ENCODE data around the gene IZUMO4. TPM values are rescaled to one million over a fixed set of nuclear protein-coding genes. Genes with fewer than 3 reads are reported as not detected.

The IZUMO4 gene
- total RNA-seq, 1 donor from 2014 or later: 5.8 TPM

DNA sequence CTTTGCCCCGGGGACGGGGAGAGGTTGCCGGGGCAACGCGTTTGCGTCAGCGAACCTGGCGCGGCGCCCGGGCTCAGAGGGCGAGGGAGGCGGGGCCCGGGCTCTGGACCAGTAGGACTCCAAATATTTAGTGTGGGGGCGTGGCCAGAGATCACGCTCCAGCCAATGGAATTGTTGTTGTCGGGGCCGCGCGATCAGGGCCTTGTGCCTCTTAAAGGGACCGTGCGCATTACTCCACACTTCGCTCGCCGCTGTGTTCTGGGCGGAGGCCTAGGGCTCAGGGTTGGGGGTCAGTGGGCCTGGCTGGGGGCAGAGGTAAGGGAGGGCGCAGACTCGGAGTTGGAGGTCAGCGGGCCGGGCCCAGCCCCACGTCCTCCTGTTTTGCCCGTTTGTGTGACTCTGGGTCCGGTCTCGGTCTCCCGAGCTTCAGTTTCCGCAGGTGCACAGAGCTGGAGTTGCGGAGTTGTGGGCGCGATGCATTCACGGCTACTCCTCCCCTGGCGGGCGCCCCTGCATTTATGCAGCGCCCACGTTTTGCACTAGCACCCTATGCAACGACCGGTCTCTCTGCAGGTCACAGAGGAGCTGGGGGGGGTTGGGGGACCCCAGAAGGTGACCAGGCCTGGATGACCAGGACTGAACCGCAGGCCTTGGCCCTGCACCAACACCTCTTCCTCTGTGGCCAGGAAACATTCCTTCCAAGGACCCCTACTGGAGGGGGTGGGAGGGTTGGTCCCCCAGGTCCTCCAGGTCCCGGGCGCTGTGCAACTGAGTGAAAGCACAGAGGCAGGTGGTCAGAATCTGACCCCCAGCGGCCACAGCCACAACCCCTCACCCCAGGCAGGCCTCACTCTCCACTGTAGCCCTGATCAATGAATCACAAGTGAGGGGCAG lies 35.0 kb upstream of the IZUMO4 start:
- H3K79me2 ChIP-seq (ENCODE audit: insufficient read depth, low read length): no peaks in the 10 kb centered on the region
- H3K9me3 ChIP-seq (ENCODE audit: insufficient read depth, low read depth, low read length): no peaks in the 10 kb centered on the region
- H3K4me1 Mint-ChIP-seq (ENCODE audit: low read depth, unreplicated experiment): peaks cover 15% of the 10 kb centered on the region
- FAIRE-seq (peak; percentile 32), DNase-seq (ENCODE audit: low read depth) (peak; percentile 91)
- H3K4me1 ChIP-seq (ENCODE audit: insufficient read depth, low read length): peaks cover 31% of the 10 kb centered on the region
- H3K27ac Mint-ChIP-seq (ENCODE audit: unreplicated experiment): peak overlapping the region; percentile 92
- H3K36me3 ChIP-seq (ENCODE audit: insufficient read depth, low read length): no peaks in the 10 kb centered on the region
- peak overlapping the region; percentile 74 for H3K4me3 ChIP-seq (ENCODE audit: insufficient read depth, low read depth, low read length)
- no peaks in the 10 kb centered on the region for H3K27me3 Mint-ChIP-seq (ENCODE audit: low read depth, unreplicated experiment)
- peak overlapping the region; percentile 99 for H3K4me2 ChIP-seq (ENCODE audit: low read length)
- TF ChIP-seq EZH2 (IDR thresholded peaks at IDR 0.05; ENCODE audit: insufficient read depth, low read length): no peak
- TF ChIP-seq, protein P1, sequence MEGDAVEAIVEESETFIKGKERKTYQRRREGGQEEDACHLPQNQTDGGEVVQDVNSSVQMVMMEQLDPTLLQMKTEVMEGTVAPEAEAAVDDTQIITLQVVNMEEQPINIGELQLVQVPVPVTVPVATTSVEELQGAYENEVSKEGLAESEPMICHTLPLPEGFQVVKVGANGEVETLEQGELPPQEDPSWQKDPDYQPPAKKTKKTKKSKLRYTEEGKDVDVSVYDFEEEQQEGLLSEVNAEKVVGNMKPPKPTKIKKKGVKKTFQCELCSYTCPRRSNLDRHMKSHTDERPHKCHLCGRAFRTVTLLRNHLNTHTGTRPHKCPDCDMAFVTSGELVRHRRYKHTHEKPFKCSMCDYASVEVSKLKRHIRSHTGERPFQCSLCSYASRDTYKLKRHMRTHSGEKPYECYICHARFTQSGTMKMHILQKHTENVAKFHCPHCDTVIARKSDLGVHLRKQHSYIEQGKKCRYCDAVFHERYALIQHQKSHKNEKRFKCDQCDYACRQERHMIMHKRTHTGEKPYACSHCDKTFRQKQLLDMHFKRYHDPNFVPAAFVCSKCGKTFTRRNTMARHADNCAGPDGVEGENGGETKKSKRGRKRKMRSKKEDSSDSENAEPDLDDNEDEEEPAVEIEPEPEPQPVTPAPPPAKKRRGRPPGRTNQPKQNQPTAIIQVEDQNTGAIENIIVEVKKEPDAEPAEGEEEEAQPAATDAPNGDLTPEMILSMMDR (IDR thresholded peaks at IDR 0.05; ENCODE audit: insufficient read depth, low read depth, low read length): no peak
- peaks cover 2% of the 10 kb centered on the region for H3K36me3 Mint-ChIP-seq (ENCODE audit: low read depth, unreplicated experiment)
- no peaks in the 10 kb centered on the region for H3K9me3 Mint-ChIP-seq (ENCODE audit: unreplicated experiment)
- no peaks in the 10 kb centered on the region for H3K27me3 ChIP-seq (ENCODE audit: insufficient read depth, low read length)
- H2AFZ ChIP-seq (ENCODE audit: low read depth, low read length): peak overlapping the region; percentile 94
- no peaks in the 10 kb centered on the region for H4K20me1 ChIP-seq (ENCODE audit: insufficient read depth, low read length)
- peak overlapping the region; percentile 86 for H3K9ac ChIP-seq (ENCODE audit: low read length)
- H3K27ac ChIP-seq (ENCODE audit: low read depth, low read length): peak overlapping the region; percentile 92
- peak overlapping the region; percentile 84 for H3K4me3 Mint-ChIP-seq (ENCODE audit: unreplicated experiment)

DNA sequence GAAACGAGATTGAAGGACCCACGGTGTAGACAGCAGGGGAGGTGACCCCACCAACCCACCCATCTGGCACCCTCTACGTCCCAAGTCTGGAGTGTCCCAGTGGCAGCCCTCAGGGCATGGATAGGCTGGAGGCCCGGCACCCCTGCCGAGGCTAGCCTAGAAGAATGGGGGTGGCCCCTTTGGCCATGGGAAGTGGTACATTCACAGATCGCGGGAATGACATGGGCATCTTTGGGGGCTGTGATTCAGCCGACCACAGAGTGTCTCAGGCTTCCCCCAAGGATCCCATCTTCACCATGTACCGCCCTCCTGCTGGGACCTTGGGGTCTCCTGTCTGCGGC lies 34.4 kb upstream of the IZUMO4 start:
- no peaks in the 10 kb centered on the region for H3K9me3 ChIP-seq (ENCODE audit: insufficient read depth, low read depth, low read length)
- DNase-seq (ENCODE audit: low read depth) (no peak), FAIRE-seq (no peak)
- Mint-ChIP-seq H3K4me1 (ENCODE audit: low read depth, unreplicated experiment) (peaks cover 15% of the 10 kb centered on the region), H3K27ac (ENCODE audit: unreplicated experiment) (peak overlapping the region; percentile 62), H3K9me3 (ENCODE audit: unreplicated experiment) (no peaks in the 10 kb centered on the region), H3K27me3 (ENCODE audit: low read depth, unreplicated experiment) (no peaks in the 10 kb centered on the region), H3K4me3 (ENCODE audit: unreplicated experiment) (peak overlapping the region; percentile 40), H3K36me3 (ENCODE audit: low read depth, unreplicated experiment) (peaks cover 2% of the 10 kb centered on the region)
- H3K36me3 ChIP-seq (ENCODE audit: insufficient read depth, low read length): no peaks in the 10 kb centered on the region
- H3K27me3 ChIP-seq (ENCODE audit: insufficient read depth, low read length): no peaks in the 10 kb centered on the region
- peak overlapping the region; percentile 94 for H2AFZ ChIP-seq (ENCODE audit: low read depth, low read length)
- no peak overlapping the region for H3K9ac ChIP-seq (ENCODE audit: low read length)
- H3K4me1 ChIP-seq (ENCODE audit: insufficient read depth, low read length): peaks cover 31% of the 10 kb centered on the region
- no peak overlapping the region for H3K4me3 ChIP-seq (ENCODE audit: insufficient read depth, low read depth, low read length)
- TF ChIP-seq, protein P1 (IDR thresholded peaks at IDR 0.05; ENCODE audit: insufficient read depth, low read depth, low read length): no peak
- no peak for TF ChIP-seq EZH2 (IDR thresholded peaks at IDR 0.05; ENCODE audit: insufficient read depth, low read length)
- H3K4me2 ChIP-seq (ENCODE audit: low read length): peak overlapping the region; percentile 99
- no peak overlapping the region for H3K27ac ChIP-seq (ENCODE audit: low read depth, low read length)
- H3K79me2 ChIP-seq (ENCODE audit: insufficient read depth, low read length): no peaks in the 10 kb centered on the region
- no peaks in the 10 kb centered on the region for H4K20me1 ChIP-seq (ENCODE audit: insufficient read depth, low read length)

DNA sequence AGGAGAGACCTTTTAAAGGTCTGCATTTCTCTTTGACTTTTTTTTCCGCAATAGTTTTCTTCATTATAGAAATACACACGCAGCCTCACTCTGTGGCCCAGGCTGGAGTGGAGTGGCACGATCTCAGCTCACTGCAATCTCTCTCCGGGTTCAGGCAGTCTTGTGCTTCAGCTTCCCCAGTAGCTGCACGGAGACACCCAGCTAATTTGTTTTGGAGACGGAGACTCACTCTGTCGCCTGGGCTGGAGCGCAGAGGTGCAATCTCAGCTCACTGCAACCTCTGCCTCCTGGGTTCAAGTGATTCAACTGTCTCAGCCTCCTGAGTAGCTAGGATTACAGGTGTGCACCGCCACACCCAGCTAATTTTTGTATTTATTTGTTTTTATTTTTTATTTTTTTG lies 33.9 kb upstream of the IZUMO4 start:
- H3K27ac Mint-ChIP-seq (ENCODE audit: unreplicated experiment): peak overlapping the region; percentile 62
- H3K4me1 ChIP-seq (ENCODE audit: insufficient read depth, low read length): peaks cover 31% of the 10 kb centered on the region
- no peak overlapping the region for H3K9ac ChIP-seq (ENCODE audit: low read length)
- peaks cover 15% of the 10 kb centered on the region for H3K4me1 Mint-ChIP-seq (ENCODE audit: low read depth, unreplicated experiment)
- no peaks in the 10 kb centered on the region for H3K27me3 ChIP-seq (ENCODE audit: insufficient read depth, low read length)
- TF ChIP-seq, protein P1 (IDR thresholded peaks at IDR 0.05; ENCODE audit: insufficient read depth, low read depth, low read length): no peak
- no peak for TF ChIP-seq EZH2 (IDR thresholded peaks at IDR 0.05; ENCODE audit: insufficient read depth, low read length)
- no peaks in the 10 kb centered on the region for H3K36me3 ChIP-seq (ENCODE audit: insufficient read depth, low read length)
- peak overlapping the region; percentile 40 for H3K4me3 Mint-ChIP-seq (ENCODE audit: unreplicated experiment)
- no peak overlapping the region for H3K4me2 ChIP-seq (ENCODE audit: low read length)
- no peaks in the 10 kb centered on the region for H3K9me3 ChIP-seq (ENCODE audit: insufficient read depth, low read depth, low read length)
- no peaks in the 10 kb centered on the region for H4K20me1 ChIP-seq (ENCODE audit: insufficient read depth, low read length)
- no peak overlapping the region for H3K27ac ChIP-seq (ENCODE audit: low read depth, low read length)
- no peaks in the 10 kb centered on the region for H3K27me3 Mint-ChIP-seq (ENCODE audit: low read depth, unreplicated experiment)
- no peaks in the 10 kb centered on the region for H3K9me3 Mint-ChIP-seq (ENCODE audit: unreplicated experiment)
- no peaks in the 10 kb centered on the region for H3K79me2 ChIP-seq (ENCODE audit: insufficient read depth, low read length)
- no peak overlapping the region for H3K4me3 ChIP-seq (ENCODE audit: insufficient read depth, low read depth, low read length)
- H2AFZ ChIP-seq (ENCODE audit: low read depth, low read length): no peak overlapping the region
- H3K36me3 Mint-ChIP-seq (ENCODE audit: low read depth, unreplicated experiment): peaks cover 2% of the 10 kb centered on the region
- DNase-seq (ENCODE audit: low read depth) (no peak), FAIRE-seq (no peak)

Data from astrocyte (in vitro differentiated cells and primary cell).